ENCODE data around the gene IGLL5. TPM values are rescaled to one million over a fixed set of nuclear protein-coding genes. Genes with fewer than 3 reads are reported as not detected.

Gene IGLL5
- total RNA-seq, 1 experiment from 2014 or later, result not detected

DNA sequence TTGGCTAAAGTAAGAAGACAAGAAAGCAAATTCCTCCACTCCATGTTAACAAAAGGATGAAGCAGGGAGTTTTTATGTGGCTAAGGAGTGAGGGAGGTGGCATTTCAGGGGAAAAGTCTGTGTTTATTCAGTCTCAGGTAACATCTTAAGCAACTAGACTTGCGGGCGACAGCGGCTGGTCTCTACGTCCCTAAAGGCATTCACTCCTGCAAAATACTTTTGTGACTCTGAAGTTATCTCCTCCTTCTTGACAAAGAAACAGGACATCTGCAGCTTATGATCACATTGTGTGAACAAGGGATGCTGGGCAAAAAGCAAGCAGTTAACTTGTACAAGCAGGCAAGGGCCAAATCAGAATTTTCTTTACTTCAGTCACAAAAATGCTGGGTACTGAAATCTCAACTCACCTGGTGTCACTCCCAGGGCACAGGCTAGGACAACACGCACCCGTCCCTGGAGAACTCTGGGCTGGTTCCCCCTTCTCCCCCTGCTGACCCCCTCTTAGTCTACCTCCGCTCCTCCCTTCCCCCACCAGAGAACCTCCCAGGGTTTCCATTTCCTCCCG is 38.3 kb downstream of the IGLL5 start:
- DNase-seq (ENCODE audit: unreplicated experiment), result no peak

DNA sequence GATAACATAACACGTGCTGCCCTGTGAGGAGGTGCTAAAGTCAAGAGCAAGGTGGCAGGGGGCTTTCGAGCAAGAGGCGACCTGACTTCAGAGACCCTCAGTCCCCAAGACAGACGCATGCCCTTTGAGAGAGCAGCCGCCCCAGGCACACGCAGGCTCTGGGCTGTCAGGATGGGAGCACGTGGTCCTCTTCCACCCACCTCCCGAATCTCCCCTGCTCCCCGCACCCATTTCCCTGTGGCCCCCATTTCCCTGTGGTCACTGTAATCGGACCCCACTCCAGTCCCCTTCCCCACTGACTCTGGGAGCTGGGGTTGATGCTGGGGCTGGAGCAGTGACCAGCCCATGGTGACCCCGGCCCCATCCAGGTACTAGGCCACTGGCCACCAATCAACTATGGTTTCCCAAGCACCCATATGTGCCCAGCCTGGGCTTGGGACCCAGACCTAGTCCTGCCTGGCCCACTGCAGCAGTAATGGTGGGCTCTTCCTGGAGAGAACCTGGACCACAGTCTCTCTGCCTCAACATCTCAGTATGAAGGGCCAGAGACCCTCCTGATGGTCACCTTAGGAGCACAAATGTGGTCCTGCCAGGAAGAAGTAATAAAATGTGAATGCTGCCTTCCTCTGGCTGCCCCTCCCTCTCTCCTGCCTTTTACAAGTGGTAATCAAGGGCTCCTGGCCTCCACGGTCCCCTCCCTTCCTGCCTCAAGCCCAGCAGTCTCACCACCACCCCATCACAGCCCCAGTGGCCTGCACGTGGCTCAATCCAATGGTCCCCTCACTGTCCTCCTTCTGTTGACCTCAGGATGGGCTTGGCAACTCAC is 39.0 kb downstream of the IGLL5 start:
- H3K4me1 Mint-ChIP-seq (ENCODE audit: insufficient read depth, unreplicated experiment), result peaks cover 6% of the 10 kb centered on the region
- H3K9me3 Mint-ChIP-seq (ENCODE audit: unreplicated experiment), result no peaks in the 10 kb centered on the region
- no peak for TF ChIP-seq CTCF (IDR thresholded peaks at IDR 0.05; ENCODE audit: unreplicated experiment)
- ChIA-PET POLR2A (no interaction called here), CTCF (interaction anchor here (1.0 kb wide), 1 partner anchor 116 kb away, joined by 4 read pairs; no protein-coding TSS in a partner anchor)
- no peak for DNase-seq (ENCODE audit: unreplicated experiment)
- intact Hi-C loops (cut with micrococcal nuclease), result no loop called here
- H3K27me3 Mint-ChIP-seq (ENCODE audit: insufficient read depth, unreplicated experiment), result peaks cover 24% of the 10 kb centered on the region
- H3K27ac Mint-ChIP-seq (ENCODE audit: low read depth, unreplicated experiment), result no peak overlapping the region
- no TSS peak for BruUV-seq (replicated peaks)
- H3K4me3 Mint-ChIP-seq (ENCODE audit: unreplicated experiment), result no peak overlapping the region
- H3K36me3 Mint-ChIP-seq (ENCODE audit: insufficient read depth, unreplicated experiment), result no peaks in the 10 kb centered on the region

More for the DNA sequence above, 38.3 kb downstream of the IGLL5 start:
- Mint-ChIP-seq H3K27me3 (ENCODE audit: insufficient read depth, unreplicated experiment) (peaks cover 28% of the 10 kb centered on the region), H3K9me3 (ENCODE audit: unreplicated experiment) (no peaks in the 10 kb centered on the region), H3K36me3 (ENCODE audit: insufficient read depth, unreplicated experiment) (no peaks in the 10 kb centered on the region), H3K27ac (ENCODE audit: low read depth, unreplicated experiment) (no peak overlapping the region), H3K4me1 (ENCODE audit: insufficient read depth, unreplicated experiment) (peaks cover 6% of the 10 kb centered on the region), H3K4me3 (ENCODE audit: unreplicated experiment) (no peak overlapping the region)
- no TSS peak for BruUV-seq (replicated peaks)
- no peak for TF ChIP-seq CTCF (IDR thresholded peaks at IDR 0.05; ENCODE audit: unreplicated experiment)
- intact Hi-C loops (cut with micrococcal nuclease), result no loop called here
- CTCF ChIA-PET, result no interaction called here
- POLR2A ChIA-PET, result no interaction called here

DNA sequence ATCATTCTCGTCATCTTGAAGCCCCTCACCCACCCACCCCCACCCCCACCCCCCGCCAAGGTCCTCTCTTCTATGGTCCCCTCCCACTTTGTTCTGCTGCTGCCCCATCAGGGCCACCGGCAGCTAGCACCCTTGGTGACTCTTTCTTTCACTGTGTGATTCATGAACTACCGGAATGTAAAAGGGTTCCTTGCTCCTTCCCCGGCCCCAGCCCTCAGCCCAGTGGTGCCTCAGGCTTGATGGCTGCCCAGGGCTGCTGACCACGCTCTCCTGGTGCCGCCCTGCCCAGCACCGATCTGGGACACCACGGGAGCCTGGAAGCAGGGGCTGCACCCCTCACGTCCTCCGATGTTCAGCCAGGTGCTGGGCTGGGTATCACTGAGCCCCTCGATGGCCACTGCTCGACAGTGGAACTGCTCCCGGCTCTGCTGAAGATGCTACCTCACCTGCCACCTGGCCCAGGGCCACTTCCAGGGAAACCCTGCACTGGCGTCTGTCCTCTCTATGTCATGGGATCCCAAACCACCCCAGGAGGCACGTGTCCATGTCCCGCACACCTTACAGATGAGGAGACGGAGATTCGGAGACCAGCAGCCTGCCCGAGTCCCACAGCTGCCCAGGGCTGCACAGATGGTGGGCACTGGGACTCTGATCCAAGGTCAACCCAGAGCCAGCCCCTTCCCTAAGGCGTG is 39.7 kb downstream of the IGLL5 start:
- no peak overlapping the region for H3K27ac Mint-ChIP-seq (ENCODE audit: low read depth, unreplicated experiment)
- peaks cover 6% of the 10 kb centered on the region for H3K4me1 Mint-ChIP-seq (ENCODE audit: insufficient read depth, unreplicated experiment)
- TF ChIP-seq CTCF (IDR thresholded peaks at IDR 0.05; ENCODE audit: unreplicated experiment), result no peak
- no TSS peak for BruUV-seq (replicated peaks)
- intact Hi-C loops (cut with micrococcal nuclease), result no loop called here
- H3K9me3 Mint-ChIP-seq (ENCODE audit: unreplicated experiment), result no peaks in the 10 kb centered on the region
- POLR2A ChIA-PET, result no interaction called here
- CTCF ChIA-PET, result interaction anchor here (1.0 kb wide), 1 partner anchor 117 kb away, joined by 4 read pairs; no protein-coding TSS in a partner anchor
- no peak for DNase-seq (ENCODE audit: unreplicated experiment)
- peaks cover 17% of the 10 kb centered on the region for H3K27me3 Mint-ChIP-seq (ENCODE audit: insufficient read depth, unreplicated experiment)
- no peak overlapping the region for H3K4me3 Mint-ChIP-seq (ENCODE audit: unreplicated experiment)
- H3K36me3 Mint-ChIP-seq (ENCODE audit: insufficient read depth, unreplicated experiment), result no peaks in the 10 kb centered on the region
